Right lobe of liver (tissue), 6 donors: ENCODE measurements around the gene ADNP2. TPM values are rescaled to one million over a fixed set of nuclear protein-coding genes. Genes with fewer than 3 reads are reported as not detected.
A peak's percentile ranks its signal among the peaks of the same experiment; 100 is the strongest.

Experiments
- ATAC-seq, 4 donors: fragments of 200-7000 bp; cut with Tn5 transposase; one replicate each; pipeline ENCODE4 v1.9.1; 2020; ENCODE audit warnings: mild to moderate bottlenecking in 4 of 4, moderate library complexity in 4 of 4
- DNase-seq, 3 donors: peaks; one replicate each; pipeline ENCODE4 v3.0.0-alpha.2; 2020
- H3K27ac ChIP-seq, 3 donors: fragments of 200-600 bp; one replicate each; pipeline ENCODE4 v1.8.0; 2022
- H3K27me3 ChIP-seq, 2 donors: fragments of 200-600 bp; one replicate each; pipeline ENCODE4 v1.8.0; 2022
- H3K36me3 ChIP-seq, 4 donors: fragments of 200-600 bp; sonication (generic) in 1 of 4; one replicate each; pipeline versions ENCODE4 v1.5.1 to v1.8.0; 2017 to 2022; ENCODE audit warnings: control low read depth in 1 of 4
- H3K4me1 ChIP-seq, 4 donors: fragments of 200-600 bp; sonication (generic) in 1 of 4; one replicate each; pipeline versions ENCODE4 v1.5.1 to v1.8.0; 2017 to 2022; ENCODE audit warnings: control low read depth in 1 of 4
- H3K4me3 ChIP-seq, 3 donors: fragments of 200-600 bp; one replicate each; pipeline ENCODE4 v1.8.0; 2022
- H3K9me3 ChIP-seq, 4 donors: fragments of 200-600 bp; sonication (generic) in 1 of 4; one replicate each; pipeline versions ENCODE4 v1.5.1 to v1.8.0; 2017 to 2022; ENCODE audit warnings: control low read depth in 1 of 4
- POLR2A ChIP-seq: fragments of 450-650 bp; IDR thresholded peaks from one replicate; pipeline ENCODE4 v1.6.1; 2017; ENCODE audit warnings: antibody characterized with exemption, mild to moderate bottlenecking
- WGBS: methylation state at CpG from one replicate; pipeline ENCODE4 v1.1.6; 2018; ENCODE audit warnings: low coverage, low lambda C conversion rate; ENCODE audit not compliant: insufficient coverage; ENCODE audit errors: missing lambda C conversion rate; 5-methylcytosine and 5-hydroxymethylcytosine counted together
- intact Hi-C, 2 donors: fragments of 100-400 bp; cut with DNase I; formaldehyde crosslinking; loops; one replicate each; pipeline versions ENCODE4 v1.11.2 to v1.14.1; 2022
- long read RNA-seq: library from polyadenylated mRNA; unstranded; transcript quantifications from one replicate; pipeline ENCODE4 v2.0.0, GENCODE V29; 2019
- total RNA-seq, 6 experiments: library from RNA; depleted of rRNA in 2 of 6; stranded (reverse); fragments of >200 nt in 2 of 6; fragmentation: NEBNext Ultra II Directional in 3 of 6; extraction: Animal tissue kit (Norgen Biotek cat#: 25700) in 3 of 6; gene quantifications; one replicate each; pipeline versions ENCODE4 v1.1.0 to v1.2.4, GENCODE V29; 2016 to 2023
- TF ChIP-seq, protein P1 (sequence below), 4 donors: fragments of 200-600 bp in 3 of 4; fragments of 450-650 bp in 1 of 4; IDR thresholded peaks; one replicate each; pipeline versions ENCODE4 v1.5.1 to v1.8.0; 2016 to 2022; ENCODE audit warnings: antibody characterized with exemption in 4 of 4, mild to moderate bottlenecking in 2 of 4
- donor health status: DM: no; HTN: yes; CAD: no.
- donor health status: DM: no; HTN: no; CAD: no.
- donor health status: DM: no; HTN: no; CAD: no.
- donor health status: DM: no; HTN: yes; CAD: no.
- donor health status: DM: no; HTN: yes; CAD: no.

Gene ADNP2
- 1 to 10 TPM; 4.4 to 9.9 (median 7.7) TPM for total RNA-seq
- long read RNA-seq, partial matches to known transcripts = 0 of 1 reads
- long read RNA-seq, other reads (novel, unspliced or antisense) = 1 of 1 reads

- TF ChIP-seq POLR2A = peak; percentile 49
- TF ChIP-seq, protein P1, sequence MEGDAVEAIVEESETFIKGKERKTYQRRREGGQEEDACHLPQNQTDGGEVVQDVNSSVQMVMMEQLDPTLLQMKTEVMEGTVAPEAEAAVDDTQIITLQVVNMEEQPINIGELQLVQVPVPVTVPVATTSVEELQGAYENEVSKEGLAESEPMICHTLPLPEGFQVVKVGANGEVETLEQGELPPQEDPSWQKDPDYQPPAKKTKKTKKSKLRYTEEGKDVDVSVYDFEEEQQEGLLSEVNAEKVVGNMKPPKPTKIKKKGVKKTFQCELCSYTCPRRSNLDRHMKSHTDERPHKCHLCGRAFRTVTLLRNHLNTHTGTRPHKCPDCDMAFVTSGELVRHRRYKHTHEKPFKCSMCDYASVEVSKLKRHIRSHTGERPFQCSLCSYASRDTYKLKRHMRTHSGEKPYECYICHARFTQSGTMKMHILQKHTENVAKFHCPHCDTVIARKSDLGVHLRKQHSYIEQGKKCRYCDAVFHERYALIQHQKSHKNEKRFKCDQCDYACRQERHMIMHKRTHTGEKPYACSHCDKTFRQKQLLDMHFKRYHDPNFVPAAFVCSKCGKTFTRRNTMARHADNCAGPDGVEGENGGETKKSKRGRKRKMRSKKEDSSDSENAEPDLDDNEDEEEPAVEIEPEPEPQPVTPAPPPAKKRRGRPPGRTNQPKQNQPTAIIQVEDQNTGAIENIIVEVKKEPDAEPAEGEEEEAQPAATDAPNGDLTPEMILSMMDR (IDR thresholded peaks at IDR 0.05) = no peak
- DNase-seq (peak; percentile 67 to 81 (median 77)), ATAC-seq (peak; percentile 87 to 93 (median 90))
- H3K27me3 ChIP-seq = no peaks in the 10 kb centered on the region
- no peaks in the 10 kb centered on the region for H3K36me3 ChIP-seq
- WGBS = 1% methylated on average over 15 of the region's 76 CpGs
- peak within 1 kb of the TSS; percentile 55 to 68 (median 66) for H3K4me3 ChIP-seq
- H3K27ac ChIP-seq = peak within 1 kb of the TSS; percentile 63 to 83 (median 77)
- no peaks in the 10 kb centered on the region for H3K9me3 ChIP-seq
- intact Hi-C loops = no loop called here
- peaks cover 0 to 16% (median 5%) of the 10 kb centered on the region in 4 donors for H3K4me1 ChIP-seq
Observed at GRCh38 chr18:80108739-80109675, at the start of gene ADNP2. ADNP2 (plus strand) TSS chr18:80109262; CDS start chr18:80117543, 8,281 bp downstream.

- intact Hi-C loops = no loop called here
- DNase-seq = no peak
- ATAC-seq = no peak
- no peak for TF ChIP-seq POLR2A
- TF ChIP-seq, protein P1 (IDR thresholded peaks at IDR 0.05) = no peak
- no peaks in the 10 kb centered on the region for H3K4me1 ChIP-seq
- H3K36me3 ChIP-seq = no peaks in the 10 kb centered on the region
- no peaks in the 10 kb centered on the region for H3K27me3 ChIP-seq
- WGBS = 73% methylated on average over 6 of the region's 6 CpGs
- H3K27ac ChIP-seq = no peak overlapping the region
- H3K4me3 ChIP-seq = no peak overlapping the region
- H3K9me3 ChIP-seq = peaks cover 0 to 8% (median 0%) of the 10 kb centered on the region in 4 donors
Observed at GRCh38 chr18:80059945-80060344, 49.1 kb upstream of the ADNP2 start.

DNA sequence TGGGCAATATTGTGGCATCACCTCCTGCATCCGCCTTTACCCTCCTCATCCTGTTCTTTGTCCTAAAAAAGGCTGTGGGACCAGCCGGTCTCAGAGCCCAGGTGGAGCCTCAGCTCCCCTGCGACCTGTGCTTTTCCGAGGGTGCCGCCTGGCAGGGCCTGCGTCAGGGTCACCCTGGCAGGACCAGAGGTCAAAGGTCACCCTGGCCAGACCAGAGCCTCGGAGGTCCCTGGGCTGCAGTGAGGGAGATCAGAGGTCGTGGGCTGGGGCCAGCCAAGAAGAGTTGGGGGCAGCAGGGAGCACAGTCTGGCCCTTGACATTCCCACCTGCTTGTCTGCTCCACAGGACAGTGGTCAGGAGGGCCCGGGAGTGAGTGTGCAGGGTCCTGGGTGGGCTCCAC lies 43.4 kb upstream of the ADNP2 start:
- Histone ChIP-seq H3K9me3 (no peaks in the 10 kb centered on the region), H3K27ac (no peak overlapping the region), H3K27me3 (no peaks in the 10 kb centered on the region), H3K4me1 (no peaks in the 10 kb centered on the region), H3K36me3 (no peaks in the 10 kb centered on the region), H3K4me3 (no peak overlapping the region)
- TF ChIP-seq POLR2A = no peak
- TF ChIP-seq, protein P1 (IDR thresholded peaks at IDR 0.05) = no peak
- ATAC-seq (peak in 1 of 4 donors; percentile 35), DNase-seq (no peak)
- intact Hi-C loops = no loop called here
- WGBS = 60% methylated on average over 1 of the region's 9 CpGs

GRCh38 chr18:80067321-80067720 lies 41.7 kb upstream of the ADNP2 start:
- WGBS = 75% methylated on average over 8 of the region's 8 CpGs
- ATAC-seq = no peak
- Histone ChIP-seq H3K27ac (no peak overlapping the region), H3K27me3 (no peaks in the 10 kb centered on the region), H3K4me3 (no peak overlapping the region), H3K36me3 (no peaks in the 10 kb centered on the region), H3K4me1 (no peaks in the 10 kb centered on the region), H3K9me3 (no peaks in the 10 kb centered on the region)
- intact Hi-C loops = no loop called here
- DNase-seq = no peak
- TF ChIP-seq, protein P1 (IDR thresholded peaks at IDR 0.05) = no peak
- TF ChIP-seq POLR2A = no peak
